ENCODE measurements around the gene ATG14.
A peak's percentile ranks its signal among the peaks of the same experiment; 100 is the strongest.
"Not testable (repeated sequence)": the region's sequence is repeated elsewhere in the genome, so short reads cannot be mapped to it uniquely, and the experiment has no call there.

Gene ATG14

GRCh38 chr14:55432628-55433027 is 21.0 kb upstream of the ATG14 start:
- DNase-seq, result no peak

- DNase-seq, result peak; percentile 58
Measured at GRCh38 chr14:55430024-55430690, 18.5 kb upstream of the ATG14 start.

GRCh38 chr14:55427439-55427838 is 15.8 kb upstream of the ATG14 start:
- DNase-seq, result no peak

- DNase-seq, result no peak
Measured at GRCh38 chr14:55426891-55427290, 15.3 kb upstream of the ATG14 start.

GRCh38 chr14:55425091-55425490 is 13.5 kb upstream of the ATG14 start:
- no peak for DNase-seq

GRCh38 chr14:55423969-55424368 is 12.3 kb upstream of the ATG14 start:
- no peak for DNase-seq

GRCh38 chr14:55422338-55422737 is 10.7 kb upstream of the ATG14 start:
- not testable (repeated sequence) for DNase-seq

GRCh38 chr14:55419663-55420062 is 8.0 kb upstream of the ATG14 start:
- no peak for DNase-seq

GRCh38 chr14:55418411-55418810 is 6.8 kb upstream of the ATG14 start:
- no peak for DNase-seq

- DNase-seq, result no peak
Measured at GRCh38 chr14:55417955-55418354, 6.3 kb upstream of the ATG14 start.

GRCh38 chr14:55416866-55417265 is 5.2 kb upstream of the ATG14 start:
- no peak for DNase-seq

GRCh38 chr14:55414551-55414950 is 2.9 kb upstream of the ATG14 start:
- DNase-seq, result no peak

- no peak for DNase-seq
Measured at GRCh38 chr14:55412676-55413075, 1.0 kb upstream of the ATG14 start.

- DNase-seq, result no peak
Measured at GRCh38 chr14:55410876-55411275, 754 bp downstream of the ATG14 start.

GRCh38 chr14:55404173-55404854 is 7.3 kb downstream of the ATG14 start:
- no peak for DNase-seq

GRCh38 chr14:55401751-55402150 is 9.9 kb downstream of the ATG14 start:
- DNase-seq, result no peak

- DNase-seq, result no peak
Measured at GRCh38 chr14:55399852-55400251, 11.8 kb downstream of the ATG14 start.

- DNase-seq, result no peak
Measured at GRCh38 chr14:55399183-55399582, 12.4 kb downstream of the ATG14 start.

- DNase-seq, result no peak
Measured at GRCh38 chr14:55398679-55399078, 13.0 kb downstream of the ATG14 start.

GRCh38 chr14:55389330-55389729 is 22.3 kb downstream of the ATG14 start:
- DNase-seq, result no peak

- DNase-seq, result no peak
Measured at GRCh38 chr14:55388160-55388559, 23.5 kb downstream of the ATG14 start.

- DNase-seq, result no peak
Measured at GRCh38 chr14:55387121-55387520, 24.5 kb downstream of the ATG14 start.

GRCh38 chr14:55386037-55386808 is 25.4 kb downstream of the ATG14 start:
- no peak for DNase-seq

- no peak for DNase-seq
Measured at GRCh38 chr14:55384536-55384935, 27.1 kb downstream of the ATG14 start.
